Measurements from ENCODE around the gene ANAPC7.
"Not testable (repeated sequence)": the region's sequence is repeated elsewhere in the genome, so short reads cannot be mapped to it uniquely, and the experiment has no call there.

Gene ANAPC7

DNA sequence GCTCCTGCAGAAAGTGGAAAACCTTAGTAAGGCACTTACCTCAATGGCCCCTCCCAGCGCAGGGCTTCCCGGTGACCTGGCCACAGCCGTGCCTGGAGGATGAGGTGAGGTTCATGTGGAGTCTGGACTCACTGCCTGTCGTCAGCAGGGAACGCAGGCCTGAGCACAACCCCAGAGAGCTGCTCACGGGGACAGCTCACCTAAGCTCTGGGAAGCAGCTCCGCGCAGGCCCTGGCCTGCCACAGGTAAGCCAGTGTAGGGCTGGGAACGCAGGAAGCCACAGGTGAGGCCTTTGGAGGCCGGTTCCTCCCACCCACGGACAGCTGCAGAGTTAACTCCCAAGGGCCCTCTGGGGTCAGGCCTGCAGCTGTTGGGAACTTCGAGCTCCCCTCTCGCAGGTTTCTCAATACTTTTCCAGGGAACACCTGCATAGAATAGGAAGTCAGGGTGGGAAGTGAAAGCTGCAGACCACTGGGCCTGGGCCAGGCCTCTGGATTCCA is 32.7 kb downstream of the ANAPC7 start:
- Histone ChIP-seq H3K9me3 (ENCODE audit: low read length) (no peaks in the 10 kb centered on the region), H3K4me3 (ENCODE audit: low read length) (no peak overlapping the region), H3K27me3 (ENCODE audit: insufficient read depth, low read length) (no peaks in the 10 kb centered on the region), H3K4me1 (ENCODE audit: insufficient read depth, low read length) (peaks cover 4% of the 10 kb centered on the region), H2AFZ (ENCODE audit: low read depth, low read length) (no peak overlapping the region), H3K36me3 (ENCODE audit: insufficient read depth, low read length) (peaks cover 57% of the 10 kb centered on the region)

GRCh38 chr12:110369992-110370391 is 33.5 kb downstream of the ANAPC7 start:
- Histone ChIP-seq H3K4me3 (ENCODE audit: low read length) (no peak overlapping the region), H3K4me1 (ENCODE audit: insufficient read depth, low read length) (peaks cover 4% of the 10 kb centered on the region), H2AFZ (ENCODE audit: low read depth, low read length) (no peak overlapping the region), H3K9me3 (ENCODE audit: low read length) (no peaks in the 10 kb centered on the region), H3K36me3 (ENCODE audit: insufficient read depth, low read length) (peaks cover 49% of the 10 kb centered on the region), H3K27me3 (ENCODE audit: insufficient read depth, low read length) (no peaks in the 10 kb centered on the region)

DNA sequence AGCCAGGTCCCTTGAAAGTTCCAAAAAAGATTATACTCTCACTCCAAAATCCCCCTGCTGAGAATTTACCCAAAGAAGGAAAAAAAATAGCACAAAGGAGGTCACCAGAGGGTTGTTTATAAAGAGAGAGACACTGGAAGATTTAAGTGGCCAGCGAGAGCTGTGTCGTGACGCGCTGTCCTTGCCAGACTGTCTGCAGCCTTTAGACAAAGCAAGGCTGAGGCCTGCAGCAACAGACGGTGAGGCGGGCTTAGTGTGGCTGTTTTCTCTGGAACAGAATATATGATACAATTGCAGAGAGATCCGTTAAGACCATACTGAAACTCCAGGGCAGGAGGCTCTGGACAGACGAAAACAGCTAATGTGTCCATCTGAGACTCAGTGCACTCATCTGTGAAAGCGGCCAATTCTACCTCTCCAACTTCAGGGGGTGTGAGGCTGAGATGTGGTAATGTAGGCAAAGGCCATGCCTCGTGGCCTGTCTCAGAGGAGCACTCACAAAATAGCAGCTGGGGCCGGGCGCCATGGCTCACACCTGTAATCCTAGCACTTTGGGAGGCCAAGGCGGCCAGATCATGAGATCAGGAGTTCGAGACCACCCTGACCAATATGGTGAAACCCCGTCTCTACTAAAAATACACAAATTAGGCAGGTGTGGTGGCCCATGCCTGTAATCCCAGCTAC is 36.2 kb downstream of the ANAPC7 start:
- Histone ChIP-seq H3K4me1 (ENCODE audit: insufficient read depth, low read length) (peaks cover 4% of the 10 kb centered on the region), H3K36me3 (ENCODE audit: insufficient read depth, low read length) (peaks cover 24% of the 10 kb centered on the region), H2AFZ (ENCODE audit: low read depth, low read length) (no peak overlapping the region), H3K9me3 (ENCODE audit: low read length) (no peaks in the 10 kb centered on the region), H3K4me3 (ENCODE audit: low read length) (no peak overlapping the region), H3K27me3 (ENCODE audit: insufficient read depth, low read length) (no peaks in the 10 kb centered on the region)

DNA sequence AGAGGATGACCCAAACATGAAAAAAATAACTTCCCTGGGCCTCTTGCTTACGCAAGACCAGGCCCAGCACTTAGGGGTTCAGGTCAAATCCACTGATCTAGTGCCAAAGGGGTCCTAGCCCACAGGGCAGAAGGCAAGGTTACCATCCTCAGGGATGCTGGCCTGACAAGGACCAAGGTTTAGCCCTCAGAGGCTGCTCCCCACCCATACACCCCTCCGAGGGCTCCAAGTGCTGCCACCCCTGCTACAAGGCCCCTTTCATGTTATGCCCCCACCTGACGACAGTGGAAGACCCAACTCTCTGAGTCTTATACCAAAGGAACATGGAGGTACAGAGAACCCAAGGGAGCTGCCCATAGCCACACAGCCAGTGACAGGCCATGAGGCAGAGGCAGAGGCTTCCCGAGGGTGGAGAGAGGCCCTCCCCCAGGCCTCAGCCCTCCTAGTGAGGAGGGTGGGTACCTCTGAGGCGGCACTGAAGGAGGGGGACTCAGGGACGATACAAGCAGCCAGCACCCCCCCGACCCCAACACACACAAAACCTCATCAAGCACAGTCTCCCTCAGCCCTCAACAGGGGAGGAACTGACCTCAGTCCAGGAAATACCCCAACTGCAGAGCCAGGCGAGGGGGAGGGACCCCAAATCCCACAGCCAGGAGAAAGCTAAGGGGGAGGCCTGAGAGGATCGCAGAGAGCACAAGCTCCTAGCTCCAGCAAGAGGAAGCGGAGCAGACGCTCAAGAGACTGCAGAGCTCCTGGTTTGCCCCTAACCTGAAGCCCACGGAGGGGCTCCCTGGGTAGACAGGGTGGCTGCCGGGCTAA is 37.0 kb downstream of the ANAPC7 start:
- Histone ChIP-seq H3K4me1 (ENCODE audit: insufficient read depth, low read length) (peaks cover 4% of the 10 kb centered on the region), H2AFZ (ENCODE audit: low read depth, low read length) (no peak overlapping the region), H3K9me3 (ENCODE audit: low read length) (no peaks in the 10 kb centered on the region), H3K4me3 (ENCODE audit: low read length) (no peak overlapping the region), H3K36me3 (ENCODE audit: insufficient read depth, low read length) (peaks cover 16% of the 10 kb centered on the region), H3K27me3 (ENCODE audit: insufficient read depth, low read length) (no peaks in the 10 kb centered on the region)

GRCh38 chr12:110365489-110366320 is 37.8 kb downstream of the ANAPC7 start:
- H3K4me3 ChIP-seq (ENCODE audit: low read length) = no peak overlapping the region
- H3K9me3 ChIP-seq (ENCODE audit: low read length) = no peaks in the 10 kb centered on the region
- peaks cover 9% of the 10 kb centered on the region for H3K36me3 ChIP-seq (ENCODE audit: insufficient read depth, low read length)
- H3K4me1 ChIP-seq (ENCODE audit: insufficient read depth, low read length) = peaks cover 4% of the 10 kb centered on the region
- no peaks in the 10 kb centered on the region for H3K27me3 ChIP-seq (ENCODE audit: insufficient read depth, low read length)
- H2AFZ ChIP-seq (ENCODE audit: low read depth, low read length) = no peak overlapping the region

- no peak overlapping the region for H3K4me3 ChIP-seq (ENCODE audit: low read length)
- H2AFZ ChIP-seq (ENCODE audit: low read depth, low read length) = no peak overlapping the region
- H3K9me3 ChIP-seq (ENCODE audit: low read length) = no peaks in the 10 kb centered on the region
- H3K4me1 ChIP-seq (ENCODE audit: insufficient read depth, low read length) = no peaks in the 10 kb centered on the region
- no peaks in the 10 kb centered on the region for H3K36me3 ChIP-seq (ENCODE audit: insufficient read depth, low read length)
- H3K27me3 ChIP-seq (ENCODE audit: insufficient read depth, low read length) = no peaks in the 10 kb centered on the region
These were observed 42.3 kb downstream of the ANAPC7 start for GRCh38 chr12:110361216-110361615.

GRCh38 chr12:110358384-110359097 is 45.0 kb downstream of the ANAPC7 start:
- not testable (repeated sequence) for H3K4me1 ChIP-seq (ENCODE audit: insufficient read depth, low read length); H3K9me3 ChIP-seq (ENCODE audit: low read length); H3K27me3 ChIP-seq (ENCODE audit: insufficient read depth, low read length); H3K36me3 ChIP-seq (ENCODE audit: insufficient read depth, low read length); H2AFZ ChIP-seq (ENCODE audit: low read depth, low read length); H3K4me3 ChIP-seq (ENCODE audit: low read length)

- Histone ChIP-seq H3K27me3 (ENCODE audit: insufficient read depth, low read length) (no peaks in the 10 kb centered on the region), H3K36me3 (ENCODE audit: insufficient read depth, low read length) (peaks cover 7% of the 10 kb centered on the region), H3K9me3 (ENCODE audit: low read length) (no peaks in the 10 kb centered on the region), H3K4me1 (ENCODE audit: insufficient read depth, low read length) (no peaks in the 10 kb centered on the region), H3K4me3 (ENCODE audit: low read length) (no peak overlapping the region), H2AFZ (ENCODE audit: low read depth, low read length) (no peak overlapping the region)
These were observed 48.4 kb downstream of the ANAPC7 start for GRCh38 chr12:110355073-110355472.

- H3K4me3 ChIP-seq (ENCODE audit: low read length) = no peak overlapping the region
- H3K36me3 ChIP-seq (ENCODE audit: insufficient read depth, low read length) = peaks cover 14% of the 10 kb centered on the region
- H3K4me1 ChIP-seq (ENCODE audit: insufficient read depth, low read length) = no peaks in the 10 kb centered on the region
- no peak overlapping the region for H2AFZ ChIP-seq (ENCODE audit: low read depth, low read length)
- H3K27me3 ChIP-seq (ENCODE audit: insufficient read depth, low read length) = no peaks in the 10 kb centered on the region
- H3K9me3 ChIP-seq (ENCODE audit: low read length) = no peaks in the 10 kb centered on the region
These were observed 49.2 kb downstream of the ANAPC7 start for GRCh38 chr12:110354172-110354780.

DNA sequence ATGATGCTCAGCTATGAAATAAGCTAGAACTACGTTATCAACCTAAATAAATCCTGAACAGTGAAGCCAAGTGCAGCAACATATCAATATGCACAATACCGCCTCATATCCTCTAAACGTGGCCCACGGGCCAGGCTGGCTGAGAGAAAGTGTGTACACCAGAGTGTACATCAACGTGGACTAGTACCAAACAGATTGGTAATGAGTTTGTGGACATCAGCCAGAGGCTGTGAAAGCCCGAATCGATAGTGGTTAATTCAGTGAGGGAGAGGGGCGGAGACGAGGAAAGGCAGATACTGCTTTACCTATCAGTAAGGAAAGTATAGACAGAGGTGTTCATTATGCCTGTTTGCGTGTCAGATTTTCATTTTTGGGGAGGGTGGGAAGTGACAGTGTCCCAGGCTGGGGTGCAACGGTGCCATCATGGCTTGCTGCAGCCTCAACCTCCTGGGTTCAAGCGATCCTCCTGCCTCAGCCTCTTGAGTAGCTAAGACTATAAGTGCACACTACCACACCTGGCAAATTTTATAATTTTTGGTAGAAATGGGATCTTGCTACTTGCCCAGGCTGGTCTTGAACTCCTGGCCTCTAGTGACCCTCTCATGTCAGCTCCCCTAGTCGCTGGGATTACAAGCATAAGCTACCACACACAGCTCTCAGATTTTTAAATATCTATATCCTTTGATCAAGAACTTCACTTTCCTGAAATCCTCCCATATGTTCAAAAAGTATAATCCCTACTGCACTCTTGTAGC is 50.1 kb downstream of the ANAPC7 start:
- Histone ChIP-seq H3K9me3 (ENCODE audit: low read length) (no peaks in the 10 kb centered on the region), H3K27me3 (ENCODE audit: insufficient read depth, low read length) (no peaks in the 10 kb centered on the region), H3K4me3 (ENCODE audit: low read length) (no peak overlapping the region), H3K4me1 (ENCODE audit: insufficient read depth, low read length) (no peaks in the 10 kb centered on the region), H3K36me3 (ENCODE audit: insufficient read depth, low read length) (peaks cover 22% of the 10 kb centered on the region), H2AFZ (ENCODE audit: low read depth, low read length) (no peak overlapping the region)

DNA sequence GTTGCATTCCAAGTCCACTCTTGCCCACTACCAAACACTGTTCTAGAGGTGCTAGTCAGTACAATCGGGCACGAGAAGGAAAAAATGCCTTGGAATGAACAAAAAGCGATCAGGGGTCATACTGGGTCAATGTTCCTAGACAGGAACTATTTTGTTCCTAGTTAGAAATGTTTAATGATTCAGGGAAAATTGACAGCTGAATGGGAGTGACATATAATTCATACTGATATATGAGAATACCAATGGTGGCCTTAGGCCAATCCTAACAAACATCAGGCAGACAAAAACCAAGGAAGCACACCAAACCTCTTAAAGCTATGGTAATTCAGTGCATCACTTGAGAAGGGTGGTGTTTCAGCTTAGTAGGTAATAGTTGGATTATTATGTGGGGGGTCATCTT is 51.1 kb downstream of the ANAPC7 start:
- no peak overlapping the region for H2AFZ ChIP-seq (ENCODE audit: low read depth, low read length)
- no peak overlapping the region for H3K4me3 ChIP-seq (ENCODE audit: low read length)
- H3K4me1 ChIP-seq (ENCODE audit: insufficient read depth, low read length) = no peaks in the 10 kb centered on the region
- H3K9me3 ChIP-seq (ENCODE audit: low read length) = no peaks in the 10 kb centered on the region
- H3K36me3 ChIP-seq (ENCODE audit: insufficient read depth, low read length) = peaks cover 32% of the 10 kb centered on the region
- H3K27me3 ChIP-seq (ENCODE audit: insufficient read depth, low read length) = no peaks in the 10 kb centered on the region

- Histone ChIP-seq H3K36me3 (ENCODE audit: insufficient read depth, low read length) (peaks cover 44% of the 10 kb centered on the region), H3K4me3 (ENCODE audit: low read length) (no peak overlapping the region), H3K9me3 (ENCODE audit: low read length) (no peaks in the 10 kb centered on the region), H3K4me1 (ENCODE audit: insufficient read depth, low read length) (no peaks in the 10 kb centered on the region), H2AFZ (ENCODE audit: low read depth, low read length) (no peak overlapping the region), H3K27me3 (ENCODE audit: insufficient read depth, low read length) (no peaks in the 10 kb centered on the region)
These were observed 52.4 kb downstream of the ANAPC7 start for GRCh38 chr12:110351119-110351518.
